Measurements from ENCODE around the gene CPS1.

The CPS1 gene

DNA sequence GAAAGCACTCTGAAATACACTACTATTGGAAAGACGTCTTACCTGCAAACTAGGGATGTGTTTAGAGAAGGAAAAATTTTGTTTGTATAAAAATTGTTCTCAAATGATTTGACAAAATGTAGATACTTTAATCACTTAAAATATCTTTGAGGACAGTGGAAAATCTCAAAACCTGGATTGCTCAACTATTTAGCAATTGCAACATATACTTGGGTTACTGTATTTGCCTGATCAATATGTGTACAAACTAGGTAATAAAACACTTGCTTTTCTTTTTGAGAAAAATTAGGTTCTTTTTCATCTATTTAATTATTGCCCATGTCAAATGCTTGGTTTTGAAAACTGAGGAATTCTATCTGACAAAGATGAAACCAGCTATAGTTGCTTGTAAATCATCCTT, 60.9 kb downstream of the CPS1 start:
- DNase-seq, result no peak

GRCh38 chr2:210617732-210618330, 61.4 kb downstream of the CPS1 start:
- DNase-seq, result peak; percentile 41

DNA sequence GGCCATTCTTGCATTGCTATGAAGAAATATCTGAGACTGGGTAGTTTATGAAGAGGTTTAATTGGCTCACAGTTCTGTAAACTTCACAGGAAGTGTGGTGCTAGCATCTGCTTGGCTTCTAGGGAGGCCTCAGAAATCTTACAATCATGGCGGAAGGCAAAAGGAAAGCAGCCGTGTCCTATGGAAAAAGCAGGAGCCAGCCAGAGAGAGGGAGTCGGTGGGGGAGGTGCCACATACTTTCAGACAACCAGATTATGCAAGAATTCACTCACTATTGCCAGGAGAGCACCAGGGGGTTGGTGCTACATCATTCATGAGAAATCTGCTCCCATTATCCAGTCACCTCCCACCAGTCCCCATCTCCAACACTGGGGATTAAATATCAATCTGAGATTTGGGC, 64.1 kb downstream of the CPS1 start:
- DNase-seq, result no peak

GRCh38 chr2:210623506-210623905, 67.1 kb downstream of the CPS1 start:
- no peak for DNase-seq

DNA sequence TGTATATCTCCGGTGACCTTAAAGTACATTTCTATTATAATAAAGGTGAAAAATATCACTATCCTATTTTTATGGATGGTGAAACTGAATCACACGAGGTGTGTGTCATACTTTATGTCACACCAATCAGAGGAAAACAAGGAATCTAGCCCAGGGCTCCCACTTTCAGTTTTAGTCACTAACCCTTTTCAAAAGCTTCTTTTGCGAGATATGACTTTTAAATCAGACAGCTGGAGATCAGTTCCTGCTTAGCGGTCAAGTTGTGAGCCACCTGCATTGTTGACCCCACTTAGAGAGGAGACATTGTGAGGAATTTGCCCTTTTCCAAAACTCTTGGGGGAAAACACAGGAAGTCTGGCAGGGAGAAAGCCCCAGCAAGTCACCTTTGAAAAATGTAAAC, 70.5 kb downstream of the CPS1 start:
- DNase-seq, result no peak

GRCh38 chr2:210630873-210631560, 74.6 kb downstream of the CPS1 start:
- DNase-seq, result peak; percentile 62

- DNase-seq, result no peak
Observed at GRCh38 chr2:210633699-210634098, 77.3 kb downstream of the CPS1 start.

DNA sequence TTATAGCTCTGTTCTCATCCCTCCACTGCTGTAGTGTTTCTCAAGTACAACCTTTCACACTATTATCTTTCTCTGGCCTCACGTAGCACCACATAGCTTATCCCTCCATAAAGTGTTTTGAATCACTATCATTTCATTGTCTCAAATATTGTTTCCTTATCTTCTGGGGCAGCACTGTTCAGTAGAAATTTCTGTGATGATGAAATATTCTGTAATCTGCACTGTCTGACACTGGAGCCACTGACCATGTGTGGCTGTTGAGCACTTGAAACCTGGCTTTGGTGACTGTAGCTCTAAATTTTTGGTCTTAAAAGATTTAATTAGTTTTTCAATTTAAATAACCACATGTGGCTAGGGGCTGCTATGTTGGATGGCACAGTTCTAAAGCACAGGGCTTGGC, 78.9 kb downstream of the CPS1 start:
- DNase-seq, result no peak

DNA sequence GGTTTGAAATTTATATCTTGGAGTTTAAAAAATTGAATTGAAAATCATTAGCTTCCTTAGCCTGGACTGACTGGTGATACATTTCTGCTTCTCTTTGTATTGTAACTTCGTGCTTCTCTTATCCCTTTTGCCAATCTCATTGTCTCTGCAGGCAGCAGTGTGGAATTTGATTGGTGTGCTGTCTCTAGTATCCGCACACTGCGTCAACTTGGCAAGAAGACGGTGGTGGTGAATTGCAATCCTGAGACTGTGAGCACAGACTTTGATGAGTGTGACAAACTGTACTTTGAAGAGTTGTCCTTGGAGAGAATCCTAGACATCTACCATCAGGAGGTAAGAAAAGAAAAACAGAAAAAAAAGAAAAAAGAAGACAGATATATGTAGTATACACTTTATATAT, 85.9 kb downstream of the CPS1 start:
- no peak for DNase-seq

GRCh38 chr2:210647151-210647550, 90.8 kb downstream of the CPS1 start:
- DNase-seq, result no peak

GRCh38 chr2:210654091-210654490, 97.7 kb downstream of the CPS1 start:
- DNase-seq, result no peak

GRCh38 chr2:210655229-210655975, 99.0 kb downstream of the CPS1 start:
- no peak for DNase-seq

- no peak for DNase-seq
Observed at GRCh38 chr2:210657874-210658273, 101.5 kb downstream of the CPS1 start.

DNA sequence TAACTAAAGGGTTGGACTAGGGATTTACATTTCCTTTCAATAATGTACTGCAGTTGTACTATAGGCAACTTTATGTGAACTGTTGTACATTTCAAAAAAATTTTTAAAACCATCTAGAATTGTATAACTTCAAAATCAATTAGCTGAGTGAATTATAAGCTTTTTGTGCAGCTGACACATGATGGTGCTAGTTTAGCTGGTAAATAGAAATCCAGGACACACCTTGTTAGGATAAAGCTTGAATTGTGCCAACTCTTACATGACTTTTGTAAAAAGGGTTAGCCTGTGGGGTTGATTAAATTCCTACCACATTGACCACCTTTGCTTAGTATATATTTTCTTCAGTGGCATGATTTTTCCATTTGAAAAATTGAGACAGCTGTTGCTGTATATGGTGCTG, 104.4 kb downstream of the CPS1 start:
- DNase-seq, result no peak

- DNase-seq, result no peak
Observed at GRCh38 chr2:210662560-210662959, 106.2 kb downstream of the CPS1 start.

DNA sequence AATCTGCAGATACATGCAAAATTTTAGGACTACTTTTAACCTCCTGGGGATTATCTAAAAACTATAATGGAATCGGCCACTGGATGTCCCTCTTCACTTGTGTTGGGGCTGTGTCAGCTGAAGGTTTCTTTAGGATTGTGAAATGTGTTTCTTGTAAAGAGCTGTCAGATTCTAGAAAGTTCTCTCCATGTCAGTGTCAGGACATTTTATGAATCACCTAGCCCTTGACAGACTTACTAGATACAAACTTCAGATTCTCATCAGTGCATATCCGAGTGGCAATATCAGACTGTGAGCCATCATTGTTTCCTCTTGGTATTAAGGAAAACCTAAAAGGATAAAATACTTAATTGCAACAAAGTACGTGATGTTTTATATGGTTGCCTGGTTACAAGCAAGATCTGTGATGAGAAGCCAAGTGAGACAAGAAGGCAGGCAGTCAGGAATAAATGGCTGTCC, 107.3 kb downstream of the CPS1 start:
- no peak for DNase-seq

- no peak for DNase-seq
Observed at GRCh38 chr2:210667711-210668110, 111.3 kb downstream of the CPS1 start.

GRCh38 chr2:210671065-210671464, 114.7 kb downstream of the CPS1 start:
- no peak for DNase-seq

GRCh38 chr2:210673117-210673516, 116.7 kb downstream of the CPS1 start:
- DNase-seq, result no peak

GRCh38 chr2:210676067-210676466, 119.7 kb downstream of the CPS1 start:
- DNase-seq, result no peak

DNA sequence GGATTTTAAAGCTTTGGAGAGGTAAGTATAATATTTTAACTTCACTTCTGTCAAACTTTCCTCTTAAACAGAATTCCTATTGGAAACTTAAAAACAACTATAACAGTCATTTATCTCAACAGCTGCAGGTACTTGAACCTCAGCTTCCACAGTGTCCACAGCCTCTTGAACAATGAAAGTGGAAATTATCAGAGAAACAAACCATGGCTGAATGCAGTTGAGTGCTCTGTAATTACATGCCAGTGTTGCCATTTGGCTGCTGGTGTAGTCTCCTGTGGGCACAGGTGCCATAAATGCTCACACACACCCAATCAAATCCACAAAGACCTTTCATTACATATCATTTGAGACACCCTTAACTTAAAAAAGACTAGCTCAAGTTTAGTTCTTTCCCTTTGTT, 125.1 kb downstream of the CPS1 start:
- no peak for DNase-seq

GRCh38 chr2:210686401-210686800, 130.0 kb downstream of the CPS1 start:
- no peak for DNase-seq

DNA sequence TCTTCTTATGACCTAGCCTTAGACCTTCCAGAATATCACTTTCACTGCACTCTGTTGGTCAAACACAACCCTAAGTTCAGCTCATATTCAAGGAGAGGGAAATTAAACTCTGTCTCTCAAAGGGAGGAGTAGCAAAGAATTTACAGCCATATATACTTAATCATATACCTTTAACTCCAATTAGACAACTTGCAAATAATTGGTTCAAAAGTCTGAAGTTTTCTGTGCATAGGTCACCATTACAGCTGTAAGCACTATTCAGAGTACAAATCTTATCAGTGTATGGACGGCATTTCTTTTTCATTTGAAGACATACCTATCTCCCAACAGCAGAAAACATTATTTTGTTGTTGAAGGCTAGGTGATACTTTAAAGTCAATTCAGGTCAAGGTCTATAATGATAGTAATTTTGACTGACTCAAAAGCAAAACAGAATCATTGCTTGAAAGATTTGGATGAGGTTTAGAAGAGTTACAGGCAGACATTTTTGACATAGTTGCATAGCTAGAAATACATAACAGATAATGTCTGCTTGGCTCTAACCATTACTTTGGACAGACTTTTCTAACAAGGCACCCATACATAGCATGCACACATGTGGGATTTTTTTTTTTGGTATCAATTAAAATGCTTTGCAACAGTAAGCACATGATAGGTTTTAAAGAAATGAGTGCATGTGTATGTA, 131.5 kb downstream of the CPS1 start:
- DNase-seq, result no peak

GRCh38 chr2:210707900-210708299, 151.5 kb downstream of the CPS1 start:
- no peak for DNase-seq
